ENCODE data around the gene CD7. TPM values are rescaled to one million over a fixed set of nuclear protein-coding genes. Genes with fewer than 3 reads are reported as not detected.
A peak's percentile ranks its signal among the peaks of the same experiment; 100 is the strongest.

CD7 gene
- total and polyA plus RNA-seq, 9 of the 15 experiments (the other 6 are each of a cell fraction or from before 2014, with no cell fraction given) = 0.21 to 0.35 TPM; not detected in 7

DNA sequence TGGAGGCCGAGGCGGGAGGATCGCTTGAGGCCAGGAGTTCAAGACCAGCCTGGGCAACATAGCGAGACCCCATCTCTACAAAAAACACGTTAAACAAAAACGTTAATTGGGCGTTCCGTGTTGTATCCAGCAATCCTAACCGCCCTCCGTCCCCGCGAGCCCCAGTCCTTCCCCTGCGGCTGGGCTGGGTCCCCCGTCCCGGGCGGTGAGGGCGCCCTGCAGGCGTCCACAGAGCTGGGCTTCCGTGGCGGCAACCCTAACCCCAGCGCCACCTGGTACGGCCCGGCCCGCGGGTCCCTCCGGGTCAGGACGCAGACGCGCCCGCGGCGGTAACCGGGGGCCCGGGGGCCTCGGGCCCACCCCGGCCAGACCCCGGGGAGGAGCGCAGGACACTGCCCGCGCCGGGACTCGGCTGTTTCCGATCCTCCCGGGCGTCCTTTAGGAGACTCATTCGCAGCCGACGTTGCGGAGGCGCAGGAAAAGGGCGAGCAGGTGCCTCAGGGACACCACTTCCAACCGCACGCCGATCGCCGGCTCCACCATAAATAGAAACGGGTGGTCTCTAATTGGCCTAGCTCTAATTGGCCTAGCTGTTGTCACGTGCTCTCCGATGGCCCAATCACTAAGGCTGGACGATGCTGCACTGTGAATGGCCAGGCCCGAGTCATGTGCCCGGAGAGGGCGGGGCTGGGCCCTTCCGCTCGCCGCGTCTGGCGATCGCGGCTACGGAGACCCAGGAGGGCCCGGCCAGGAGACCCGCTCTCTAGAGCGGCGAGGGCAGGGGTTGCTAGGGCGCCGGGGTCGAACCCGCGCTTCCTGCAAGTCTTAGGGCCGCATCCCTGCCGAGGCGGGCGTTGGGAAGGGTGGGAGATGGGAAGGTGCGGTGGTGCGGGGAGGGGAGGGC, 24.9 kb downstream of the CD7 start (continued):
- TF ChIP-seq, protein P1, sequence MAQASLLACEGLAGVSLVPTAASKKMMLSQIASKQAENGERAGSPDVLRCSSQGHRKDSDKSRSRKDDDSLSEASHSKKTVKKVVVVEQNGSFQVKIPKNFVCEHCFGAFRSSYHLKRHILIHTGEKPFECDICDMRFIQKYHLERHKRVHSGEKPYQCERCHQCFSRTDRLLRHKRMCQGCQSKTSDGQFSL (CRISPR knock-in tag; IDR thresholded peaks at IDR 0.05) = 0 out of 2 replicates have a peak, but pooled peaks have one; percentile 54
- TF ChIP-seq, protein P1 (tag; IDR thresholded peaks at IDR 0.05) = no peak
- TF ChIP-seq ZSCAN32 (CRISPR knock-in tag; IDR thresholded peaks at IDR 0.05) (no peak), ZNF165 (CRISPR knock-in tag; IDR thresholded peaks at IDR 0.05; ENCODE audit: borderline replicate concordance) (no peak), CEBPG (CRISPR knock-in tag; IDR thresholded peaks at IDR 0.05) (no peak), CEBPG (tag; conservative IDR thresholded peaks at IDR 0.05 in 1 of 2, IDR thresholded peaks at IDR 0.05 in 1 of 2) (no peak), CBX8 (IDR thresholded peaks at IDR 0.05; ENCODE audit: borderline replicate concordance, extremely low read depth, low read depth, low read length, poor library complexity, severe bottlenecking) (no peak), ZKSCAN3 (CRISPR knock-in tag; IDR thresholded peaks at IDR 0.05) (no peak), SMAD4 (CRISPR knock-in tag; conservative IDR thresholded peaks at IDR 0.05) (peak; percentile 55), PML (IDR thresholded peaks at IDR 0.05; ENCODE audit: low read length) (peak; percentile 42), SAP30 (IDR thresholded peaks at IDR 0.05; ENCODE audit: borderline replicate concordance, insufficient read depth, low read depth, low read length, poor library complexity, severe bottlenecking) (peak; percentile 78), ZNF444 (CRISPR knock-in tag; IDR thresholded peaks at IDR 0.05) (no peak), HDAC6 (IDR thresholded peaks at IDR 0.05; ENCODE audit: low read depth, low read length) (no peak), TCF3 (CRISPR knock-in tag; IDR thresholded peaks at IDR 0.05) (no peak; the same call in 1 of the 2 replicates), MECOM (CRISPR knock-in tag; IDR thresholded peaks at IDR 0.05) (no peak), NFE2L1 (tag; IDR thresholded peaks at IDR 0.05; ENCODE audit: borderline replicate concordance, low read depth) (no peak), TAL1 (IDR thresholded peaks at IDR 0.05) (no peak), PHB2 (IDR thresholded peaks at IDR 0.05; ENCODE audit: low read depth) (no peak), GABPB2 (CRISPR knock-in tag; conservative IDR thresholded peaks at IDR 0.05) (no peak), ZNF311 (CRISPR knock-in tag; IDR thresholded peaks at IDR 0.05) (no peak), RAD21 (CRISPR knock-in tag; conservative IDR thresholded peaks at IDR 0.05 in 1 of 2, IDR thresholded peaks at IDR 0.05 in 1 of 2) (no peak), SAFB (IDR thresholded peaks at IDR 0.05; ENCODE audit: borderline replicate concordance, low read depth, low read length) (no peak)
- TF ChIP-seq, protein P2, sequence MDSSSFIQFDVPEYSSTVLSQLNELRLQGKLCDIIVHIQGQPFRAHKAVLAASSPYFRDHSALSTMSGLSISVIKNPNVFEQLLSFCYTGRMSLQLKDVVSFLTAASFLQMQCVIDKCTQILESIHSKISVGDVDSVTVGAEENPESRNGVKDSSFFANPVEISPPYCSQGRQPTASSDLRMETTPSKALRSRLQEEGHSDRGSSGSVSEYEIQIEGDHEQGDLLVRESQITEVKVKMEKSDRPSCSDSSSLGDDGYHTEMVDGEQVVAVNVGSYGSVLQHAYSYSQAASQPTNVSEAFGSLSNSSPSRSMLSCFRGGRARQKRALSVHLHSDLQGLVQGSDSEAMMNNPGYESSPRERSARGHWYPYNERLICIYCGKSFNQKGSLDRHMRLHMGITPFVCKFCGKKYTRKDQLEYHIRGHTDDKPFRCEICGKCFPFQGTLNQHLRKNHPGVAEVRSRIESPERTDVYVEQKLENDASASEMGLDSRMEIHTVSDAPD (CRISPR knock-in tag; IDR thresholded peaks at IDR 0.05) = no peak
- TF ChIP-seq, protein P3, sequence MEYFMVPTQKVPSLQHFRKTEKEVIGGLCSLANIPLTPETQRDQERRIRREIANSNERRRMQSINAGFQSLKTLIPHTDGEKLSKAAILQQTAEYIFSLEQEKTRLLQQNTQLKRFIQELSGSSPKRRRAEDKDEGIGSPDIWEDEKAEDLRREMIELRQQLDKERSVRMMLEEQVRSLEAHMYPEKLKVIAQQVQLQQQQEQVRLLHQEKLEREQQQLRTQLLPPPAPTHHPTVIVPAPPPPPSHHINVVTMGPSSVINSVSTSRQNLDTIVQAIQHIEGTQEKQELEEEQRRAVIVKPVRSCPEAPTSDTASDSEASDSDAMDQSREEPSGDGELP (CRISPR knock-in tag; IDR thresholded peaks at IDR 0.05; ENCODE audit: borderline replicate concordance) = peak; percentile 56
- TF ChIP-seq, protein P4, sequence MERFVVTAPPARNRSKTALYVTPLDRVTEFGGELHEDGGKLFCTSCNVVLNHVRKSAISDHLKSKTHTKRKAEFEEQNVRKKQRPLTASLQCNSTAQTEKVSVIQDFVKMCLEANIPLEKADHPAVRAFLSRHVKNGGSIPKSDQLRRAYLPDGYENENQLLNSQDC (CRISPR knock-in tag; IDR thresholded peaks at IDR 0.05) = no peak

Measured in K562 (cell line).